Fibroblast of mammary gland (primary cell): ENCODE data around the gene COPS6.
"Not testable (repeated sequence)": the region's sequence is repeated elsewhere in the genome, so short reads cannot be mapped to it uniquely, and the experiment has no call there.

Source experiments
- DNase-seq: peaks from one replicate; pipeline ENCODE4 v3.0.0-alpha.2; 2010; ENCODE audit warnings: low read depth
- H3K4me3 ChIP-seq: 2 replicates; pipeline ENCODE4 v1.5.1; 2011; ENCODE audit warnings: low read depth, mild to moderate bottlenecking, low read length, moderate library complexity; ENCODE audit not compliant: control insufficient read depth
- TF ChIP-seq, protein P1 (sequence below): conservative IDR thresholded peaks from 2 replicates; pipeline ENCODE4 v1.5.1; 2011; ENCODE audit warnings: low read depth, low read length, inconsistent platforms; ENCODE audit not compliant: control insufficient read depth, insufficient read depth

Gene COPS6

DNA sequence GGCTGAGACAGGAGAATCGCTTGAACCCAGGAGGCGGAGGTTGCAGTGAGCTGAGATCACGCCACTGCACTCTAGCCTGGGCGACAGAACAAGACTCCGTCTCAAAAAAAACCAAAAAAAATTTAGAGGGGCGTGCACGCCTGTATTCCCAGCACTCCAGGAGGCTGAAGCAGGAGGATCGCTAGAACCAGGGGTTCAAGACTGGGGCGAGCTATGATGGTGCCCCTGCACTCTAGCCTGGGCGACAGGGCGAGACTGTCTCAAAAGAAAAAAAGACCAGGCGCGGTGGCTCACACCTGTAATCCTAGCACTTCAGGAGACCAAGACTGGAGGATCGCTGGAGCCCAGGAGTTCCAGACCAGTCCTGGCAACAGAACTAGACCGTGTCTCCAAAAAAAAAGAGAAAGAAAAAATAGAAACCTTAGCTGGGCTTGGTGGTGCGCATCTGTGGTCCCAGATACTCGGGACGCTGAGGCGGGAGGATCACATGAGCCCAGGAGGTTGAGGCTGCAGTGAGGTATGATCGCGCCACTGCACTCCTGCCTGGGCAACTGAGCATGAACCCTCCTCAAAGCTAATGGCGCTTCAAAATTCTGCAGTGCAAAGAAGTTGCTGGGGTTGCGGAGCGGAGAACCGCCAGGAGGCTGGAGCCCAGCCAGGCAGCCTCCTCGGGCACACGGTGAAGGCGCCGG lies 37.6 kb downstream of the COPS6 start:
- TF ChIP-seq, protein P1, sequence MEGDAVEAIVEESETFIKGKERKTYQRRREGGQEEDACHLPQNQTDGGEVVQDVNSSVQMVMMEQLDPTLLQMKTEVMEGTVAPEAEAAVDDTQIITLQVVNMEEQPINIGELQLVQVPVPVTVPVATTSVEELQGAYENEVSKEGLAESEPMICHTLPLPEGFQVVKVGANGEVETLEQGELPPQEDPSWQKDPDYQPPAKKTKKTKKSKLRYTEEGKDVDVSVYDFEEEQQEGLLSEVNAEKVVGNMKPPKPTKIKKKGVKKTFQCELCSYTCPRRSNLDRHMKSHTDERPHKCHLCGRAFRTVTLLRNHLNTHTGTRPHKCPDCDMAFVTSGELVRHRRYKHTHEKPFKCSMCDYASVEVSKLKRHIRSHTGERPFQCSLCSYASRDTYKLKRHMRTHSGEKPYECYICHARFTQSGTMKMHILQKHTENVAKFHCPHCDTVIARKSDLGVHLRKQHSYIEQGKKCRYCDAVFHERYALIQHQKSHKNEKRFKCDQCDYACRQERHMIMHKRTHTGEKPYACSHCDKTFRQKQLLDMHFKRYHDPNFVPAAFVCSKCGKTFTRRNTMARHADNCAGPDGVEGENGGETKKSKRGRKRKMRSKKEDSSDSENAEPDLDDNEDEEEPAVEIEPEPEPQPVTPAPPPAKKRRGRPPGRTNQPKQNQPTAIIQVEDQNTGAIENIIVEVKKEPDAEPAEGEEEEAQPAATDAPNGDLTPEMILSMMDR, result no peak
- no peak for DNase-seq
- H3K4me3 ChIP-seq, result peak overlapping the region; percentile 94

DNA sequence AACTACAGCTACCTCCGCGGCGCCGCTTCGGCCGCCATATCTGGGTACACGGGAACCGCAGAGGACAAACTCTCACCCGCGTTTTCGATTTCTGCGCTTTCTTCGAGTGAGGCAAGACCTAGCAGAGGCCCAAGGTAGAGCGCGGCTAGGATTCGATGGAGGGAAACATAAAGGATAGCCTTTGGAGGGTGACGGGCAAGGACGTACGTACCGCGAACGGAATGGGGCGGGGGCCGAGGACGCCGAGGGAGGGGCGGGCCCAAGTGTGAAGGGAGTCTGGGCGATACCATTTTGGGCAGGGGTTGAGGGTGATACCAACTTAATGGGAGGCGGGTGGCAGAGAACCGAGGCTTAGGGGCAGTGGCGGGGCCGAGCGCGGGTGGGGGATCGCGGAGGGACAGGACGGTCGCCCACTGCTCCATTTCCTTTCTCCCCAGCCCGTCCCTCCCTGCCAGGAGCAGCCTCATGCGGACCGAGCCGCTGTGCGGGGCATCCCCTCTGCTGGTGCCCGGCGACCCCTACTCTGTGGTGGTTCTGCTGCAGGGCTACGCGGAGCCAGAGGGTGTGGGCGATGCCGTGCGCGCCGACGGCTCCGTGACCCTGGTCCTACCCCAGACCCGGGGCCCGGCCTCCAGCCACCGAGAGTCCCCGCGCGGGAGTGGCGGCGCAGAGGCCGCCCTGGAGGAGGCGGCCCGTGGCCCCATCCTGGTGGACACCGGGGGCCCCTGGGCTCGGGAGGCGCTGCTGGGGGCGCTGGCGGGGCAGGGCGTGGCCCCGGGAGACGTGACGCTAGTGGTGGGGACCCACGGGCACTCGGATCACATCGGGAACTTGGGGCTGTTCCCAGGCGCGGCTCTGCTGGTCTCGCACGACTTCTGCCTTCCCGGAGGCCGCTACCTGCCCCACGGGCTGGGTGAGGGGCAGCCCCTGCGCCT lies 38.4 kb downstream of the COPS6 start, which contains the start of gene MBLAC1:
Gene MBLAC1 (plus strand): TSS at position 37 of the 935 bp plus-strand sequence. CDS start 429 bp downstream, at position 466.
- DNase-seq, result peak; percentile 91
- TF ChIP-seq, protein P1, result no peak

DNA sequence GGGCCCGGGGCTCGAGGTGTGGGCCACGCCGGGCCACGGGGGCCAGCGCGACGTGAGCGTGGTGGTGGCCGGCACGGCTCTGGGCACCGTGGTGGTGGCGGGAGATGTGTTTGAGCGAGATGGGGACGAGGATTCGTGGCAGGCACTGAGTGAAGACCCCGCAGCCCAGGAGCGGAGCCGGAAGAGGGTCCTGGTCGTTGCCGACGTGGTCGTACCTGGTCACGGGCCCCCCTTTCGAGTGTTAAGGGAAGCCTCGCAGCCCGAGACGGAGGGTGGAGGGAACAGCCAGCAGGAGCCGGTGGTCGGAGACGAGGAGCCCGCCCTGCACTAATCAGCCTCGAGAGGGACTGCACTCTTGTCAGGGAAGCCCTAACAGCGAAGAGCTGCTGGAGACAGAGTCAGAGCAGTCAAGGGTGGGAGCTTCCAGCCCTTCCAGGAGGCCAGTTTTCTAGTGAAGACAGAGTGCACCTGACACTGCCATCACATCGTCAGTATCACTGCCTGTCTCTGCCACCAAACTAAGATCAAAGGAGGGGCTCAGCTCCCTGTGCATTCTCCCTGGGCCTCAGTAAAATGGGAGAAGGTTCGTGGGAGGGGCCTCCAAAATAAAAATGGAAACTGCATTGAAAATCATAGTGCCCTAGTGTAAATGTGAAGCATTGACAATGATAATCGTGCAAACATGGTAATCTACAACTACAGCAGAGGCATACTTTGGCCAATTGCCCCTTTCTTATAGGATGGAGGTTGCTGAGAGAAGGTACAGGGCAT lies 39.3 kb downstream of the COPS6 start:
- TF ChIP-seq, protein P1, result no peak

More for the DNA sequence above, 38.4 kb downstream of the COPS6 start, which contains the start of gene MBLAC1:
- peak within 1 kb of the TSS; percentile 94 for H3K4me3 ChIP-seq

DNA sequence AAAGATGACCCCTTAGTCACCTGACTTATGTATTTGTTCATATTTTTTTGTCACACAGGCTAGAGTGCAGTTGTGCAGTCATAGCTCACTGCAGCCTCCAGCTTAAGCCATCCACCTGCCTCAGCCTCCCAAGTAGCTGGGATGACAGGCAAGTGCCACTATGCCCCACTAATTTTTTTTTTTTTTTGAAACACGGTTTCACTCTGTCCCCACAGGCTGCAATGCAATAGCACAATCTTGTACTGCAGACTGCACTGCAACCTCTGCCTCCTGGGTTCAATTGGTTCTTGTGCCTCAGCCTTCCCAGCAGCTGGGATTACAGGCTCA lies 39.8 kb downstream of the COPS6 start:
- no peak for DNase-seq
- TF ChIP-seq, protein P1, result no peak
- no peak overlapping the region for H3K4me3 ChIP-seq

More for the DNA sequence above, 39.3 kb downstream of the COPS6 start:
- no peak for DNase-seq
- peak overlapping the region; percentile 94 for H3K4me3 ChIP-seq

DNA sequence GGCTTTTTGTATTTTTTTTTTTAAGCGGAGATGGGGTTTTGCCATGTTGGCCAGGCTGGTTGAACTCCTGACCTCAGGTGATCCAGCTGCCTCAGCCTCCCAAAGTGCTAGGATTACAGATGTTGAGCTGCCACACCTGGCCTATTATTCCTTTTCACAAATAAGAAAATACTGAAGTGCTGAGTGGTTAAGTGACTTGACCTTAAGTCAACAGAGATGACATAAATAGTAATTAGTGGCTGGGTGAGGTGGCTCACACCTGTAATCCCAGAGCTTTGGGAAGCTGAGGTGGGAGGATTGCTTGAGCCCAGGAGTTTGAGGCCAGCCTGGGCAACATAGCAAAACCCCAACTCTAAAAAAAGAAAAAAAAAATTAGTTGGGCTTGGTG lies 41.4 kb downstream of the COPS6 start:
- H3K4me3 ChIP-seq, DNase-seq: not testable (repeated sequence)

DNA sequence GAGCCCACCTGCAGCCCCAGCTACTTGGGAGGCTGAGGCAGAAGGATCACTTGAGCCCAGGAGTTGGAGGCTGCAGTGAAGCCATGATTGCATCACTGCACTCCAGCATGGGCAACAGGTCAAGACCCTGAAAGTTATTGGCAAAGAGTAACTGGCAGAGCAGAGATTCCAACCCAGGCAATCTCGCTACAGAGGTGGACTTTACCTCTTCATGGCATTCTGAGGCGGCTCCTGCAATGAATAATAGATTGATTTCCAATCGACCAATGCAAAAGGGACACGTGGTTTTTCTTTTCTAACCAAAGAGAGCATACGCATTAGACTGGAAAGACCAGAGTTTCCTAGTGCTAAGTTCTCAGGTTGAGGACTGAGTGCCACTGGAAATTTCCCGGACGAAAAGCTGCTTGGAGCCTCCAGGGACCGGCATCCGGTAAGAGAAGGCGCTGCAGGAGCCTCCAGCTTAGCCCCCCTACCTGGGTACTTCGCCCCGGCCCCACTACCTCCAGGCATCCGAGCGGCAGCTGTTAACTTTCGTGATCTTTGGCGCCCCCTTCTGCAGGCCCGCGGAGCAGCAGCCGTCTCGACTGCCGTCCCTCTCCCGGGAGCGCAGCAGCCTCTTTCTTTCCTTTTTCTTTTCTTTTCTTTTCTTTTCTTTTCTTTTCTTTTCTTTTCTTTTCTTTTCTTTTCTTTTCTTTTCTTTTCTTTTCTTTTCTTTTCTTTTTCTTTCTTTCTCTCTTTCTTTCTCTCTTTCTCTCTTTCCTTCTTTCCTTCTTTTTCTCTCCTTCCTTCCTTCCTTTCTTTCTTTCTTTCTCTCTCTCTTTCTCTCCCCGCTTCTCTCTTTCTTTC lies 42.1 kb downstream of the COPS6 start:
- peak; percentile 40 for DNase-seq
- TF ChIP-seq, protein P1, result peak; percentile 62
- H3K4me3 ChIP-seq, result no peak overlapping the region
